Erythroblast (primary cell): ENCODE measurements around the gene CDH13.

ENCODE experiments used
- GATA1 ChIP-seq: IDR thresholded peaks from 2 replicates; pipeline ENCODE4 v1.6.1; 2011; ENCODE audit warnings: low read depth, mild to moderate bottlenecking, control low read depth, low read length, moderate library complexity
- POLR2A ChIP-seq: IDR thresholded peaks from 2 replicates; pipeline ENCODE4 v1.6.1; 2011; ENCODE audit warnings: mild to moderate bottlenecking, low read length

DNA sequence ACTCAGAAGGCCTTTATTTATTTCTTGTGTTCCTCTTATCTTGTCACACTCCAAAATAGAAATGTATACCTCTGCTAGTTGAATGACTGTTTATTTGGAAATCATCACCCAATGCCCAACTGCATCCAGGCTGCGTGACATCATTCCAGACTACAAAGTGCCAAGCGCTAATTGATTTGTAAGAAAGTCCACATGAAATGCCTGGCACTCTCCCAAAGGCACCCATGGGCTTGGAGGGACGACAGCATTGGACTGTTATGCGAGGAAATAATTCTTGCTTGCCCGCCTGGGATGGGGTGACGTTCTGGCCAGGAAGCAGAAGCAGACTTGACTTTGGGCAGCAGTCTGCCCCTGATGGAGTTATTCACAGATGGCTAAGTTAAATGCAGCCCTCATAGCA, 165.9 kb downstream of the CDH13 start:
- TF ChIP-seq POLR2A = no peak
- TF ChIP-seq GATA1 = no peak
